A549 (cell line): ENCODE data around the gene ZNF428. TPM values are rescaled to one million over a fixed set of nuclear protein-coding genes. Genes with fewer than 3 reads are reported as not detected.
A peak's percentile ranks its signal among the peaks of the same experiment; 100 is the strongest.

Experiments
- ATAC-seq, 2 experiments: fragments of 200-7000 bp in 1 of 2; fragments of >200 bp in 1 of 2; cut with Nextera tagmentation in 1 of 2; cut with Tn5 transposase in 1 of 2; 3 replicates each; pipeline versions ENCODE4 v1.8.0 to v1.9.1; 2018 to 2020; ENCODE audit warnings: mild to moderate bottlenecking in 1 of 2, moderate library complexity in 1 of 2
- CTCF ChIA-PET: fragments of 300-600 bp; sonication (Branson Sonifier 250); formaldehyde crosslinking; extraction: SDS; loops from one replicate; lab custom pipeline; 2021; ENCODE audit warnings: antibody characterized with exemption, inconsistent platforms; lab: Yijun Ruan, JAX
- POLR2A ChIA-PET: fragments of 350-600 bp; formaldehyde crosslinking; extraction: SDS; loops from one replicate; lab custom pipeline; 2021; ENCODE audit warnings: antibody characterized with exemption, inconsistent platforms; lab: Yijun Ruan, JAX
- DNase-seq, 2 experiments: peaks; one replicate each; pipeline versions ENCODE4 v3.0.0 to v3.0.0-alpha.2; 2011 to 2016; ENCODE audit warnings: low read depth in 1 of 2, low spot score in 1 of 2
- FAIRE-seq: peaks from 2 replicates; lab custom pipeline; 2011; peaks lifted over from hg19 to GRCh38; lab: Jason Lieb, UNC
- H3K27ac ChIP-seq, 2 experiments: fragments of >200 bp; sonication (Bioruptor Twin); formaldehyde crosslinking; 3 replicates each; pipeline ENCODE4 v1.5.1; 2016 to 2017
- H3K4me1 ChIP-seq: fragments of >200 bp; sonication (Bioruptor Twin); formaldehyde crosslinking; 3 replicates; pipeline ENCODE4 v1.6.1; 2016
- H3K4me2 ChIP-seq: fragments of >200 bp; sonication (Bioruptor Twin); formaldehyde crosslinking; 3 replicates; pipeline ENCODE4 v1.6.1; 2016
- H3K4me3 ChIP-seq: fragments of >200 bp; sonication (Bioruptor Twin); formaldehyde crosslinking; 3 replicates; pipeline ENCODE4 v1.5.1; 2016
- H3K9me3 ChIP-seq: fragments of >200 bp; sonication (Bioruptor Twin); formaldehyde crosslinking; 3 replicates; pipeline ENCODE4 v1.6.1; 2016
- CBX2 ChIP-seq: fragments of 200-600 bp; sonication (generic); IDR thresholded peaks from 2 replicates; pipeline ENCODE4 v1.6.1; 2016; ENCODE audit warnings: low read depth, mild to moderate bottlenecking, borderline replicate concordance
- CEBPB ChIP-seq, 2 experiments: fragments of >200 bp in 1 of 2; sonication (Bioruptor Twin) in 1 of 2; formaldehyde crosslinking in 1 of 2; IDR thresholded peaks; 2 replicates each; pipeline ENCODE4 v1.6.1; 2012 to 2016
- CHD4 ChIP-seq: fragments of 200-600 bp; sonication (generic); IDR thresholded peaks from 2 replicates; pipeline ENCODE4 v1.6.1; 2016; ENCODE audit warnings: antibody characterized with exemption, mild to moderate bottlenecking, borderline replicate concordance
- E2F6 ChIP-seq: IDR thresholded peaks from 2 replicates; pipeline ENCODE4 v1.6.1; 2012; ENCODE audit warnings: low read depth, borderline replicate concordance
- EHMT2 ChIP-seq: fragments of 200-600 bp; sonication (generic); IDR thresholded peaks from 2 replicates; pipeline ENCODE4 v1.6.1; 2016; ENCODE audit warnings: antibody characterized with exemption, low read depth, mild to moderate bottlenecking, moderate library complexity
- GATA3 ChIP-seq: IDR thresholded peaks from 2 replicates; pipeline ENCODE4 v1.6.1; 2012; ENCODE audit warnings: borderline replicate concordance
- HDAC2 ChIP-seq: fragments of 200-600 bp; sonication (generic); IDR thresholded peaks from 2 replicates; pipeline ENCODE4 v1.6.1; 2016
- HOXB13 ChIP-seq: fragments of 250-450 bp; sonication (Bioruptor Pico); IDR thresholded peaks from 2 replicates; pipeline ENCODE4 v1.5.0; 2020; ENCODE audit warnings: low read depth, mild to moderate bottlenecking, moderate library complexity
- HOXB5 ChIP-seq: fragments of 250-450 bp; sonication (Bioruptor Pico); IDR thresholded peaks from 2 replicates; pipeline ENCODE4 v1.5.0; 2020; ENCODE audit warnings: mild to moderate bottlenecking, moderate library complexity
- JUN ChIP-seq, 2 experiments: fragments of >200 bp; sonication (Bioruptor Twin); formaldehyde crosslinking; IDR thresholded peaks; 2 replicates in 1 of 2; 3 replicates in 1 of 2; pipeline ENCODE4 v1.6.1; 2016 to 2017
- KDM5A ChIP-seq: fragments of 200-600 bp; sonication (generic); IDR thresholded peaks from 2 replicates; pipeline ENCODE4 v1.6.1; 2016; ENCODE audit warnings: antibody characterized with exemption, mild to moderate bottlenecking
- MAFK ChIP-seq: fragments of 450-650 bp; IDR thresholded peaks from 2 replicates; pipeline ENCODE4 v1.6.1; 2014; ENCODE audit not compliant: partially characterized antibody
- MAZ ChIP-seq: fragments of 150-350 bp; IDR thresholded peaks from 2 replicates; pipeline ENCODE4 v1.6.1; 2014; ENCODE audit warnings: antibody characterized with exemption, low read depth, low read length, borderline replicate concordance
- NR3C1 ChIP-seq: fragments of >200 bp; sonication (Bioruptor Twin); formaldehyde crosslinking; IDR thresholded peaks from 3 replicates; pipeline ENCODE4 v1.6.1; 2017
- PBX3 ChIP-seq: IDR thresholded peaks from 2 replicates; pipeline ENCODE4 v1.6.1; 2012
- PHF8 ChIP-seq: fragments of 200-600 bp; sonication (generic); IDR thresholded peaks from 2 replicates; pipeline ENCODE4 v1.6.1; 2016; ENCODE audit warnings: low read depth, mild to moderate bottlenecking, antibody characterized with exemption, moderate library complexity, borderline replicate concordance
- POLR2A ChIP-seq: IDR thresholded peaks from 2 replicates; pipeline ENCODE4 v1.6.1; 2012; ENCODE audit warnings: mild to moderate bottlenecking, low read length
- RAD21 ChIP-seq, 2 experiments: fragments of >200 bp in 1 of 2; sonication (Bioruptor Twin) in 1 of 2; formaldehyde crosslinking in 1 of 2; IDR thresholded peaks in 1 of 2; conservative IDR thresholded peaks in 1 of 2; 2 replicates in 1 of 2; 3 replicates in 1 of 2; pipeline ENCODE4 v1.6.1; 2012 to 2018; ENCODE audit warnings: inconsistent platforms in 1 of 2
- RFX5 ChIP-seq: fragments of 450-650 bp; IDR thresholded peaks from 2 replicates; pipeline ENCODE4 v1.7.1; 2014; ENCODE audit warnings: antibody characterized with exemption, mild to moderate bottlenecking, moderate library complexity
- SMC3 ChIP-seq: fragments of >200 bp; sonication (Bioruptor Twin); formaldehyde crosslinking; IDR thresholded peaks from 3 replicates; pipeline ENCODE4 v1.6.1; 2018; ENCODE audit warnings: inconsistent platforms
- TFCP2L1 ChIP-seq: fragments of 250-450 bp; sonication (Bioruptor Pico); IDR thresholded peaks from 2 replicates; pipeline ENCODE4 v1.5.0; 2021; ENCODE audit warnings: mild to moderate bottlenecking
- TP53 ChIP-seq: fragments of 250-450 bp; sonication (Bioruptor Pico); IDR thresholded peaks from 2 replicates; pipeline ENCODE4 v1.5.0; 2021; ENCODE audit warnings: mild to moderate bottlenecking, moderate library complexity
- ZC3H11A ChIP-seq: fragments of 450-650 bp; IDR thresholded peaks from 2 replicates; pipeline ENCODE4 v1.6.1; 2014; ENCODE audit warnings: antibody characterized with exemption, mild to moderate bottlenecking
- ZNF302 ChIP-seq: fragments of 250-450 bp; sonication (Bioruptor Pico); IDR thresholded peaks from 2 replicates; pipeline ENCODE4 v1.9.0; 2021; ENCODE audit warnings: inconsistent platforms, mild to moderate bottlenecking, moderate library complexity
- WGBS: methylation state at CpG from one replicate; pipeline ENCODE4 v1.1.6; 2017; ENCODE audit errors: missing lambda C conversion rate; 5-methylcytosine and 5-hydroxymethylcytosine counted together
- polyA minus RNA-seq: library from RNA; depleted of rRNA, polyadenylated mRNA; stranded (reverse); fragments of >200 nt; gene quantifications from 2 replicates; pipeline ENCODE4 v1.2.3, GENCODE V29; 2011; rRNA and poly(A)+ RNA removed
- polyA plus RNA-seq, 4 experiments: library from polyadenylated mRNA; depleted of rRNA in 3 of 4; stranded (reverse); fragments of >200 nt; fragmentation: RNase III in 1 of 4; extraction: RNeasy Plus Mini Kit Qiagen cat#74134 plus additional on column Dnase treatment in 1 of 4; gene quantifications; 2 replicates in 3 of 4; 3 replicates in 1 of 4; pipeline ENCODE4 v1.2.3, GENCODE V29; 2011 to 2017
- TF ChIP-seq, protein P1 (sequence below): fragments of 250-450 bp; sonication (Bioruptor Pico); IDR thresholded peaks from 2 replicates; pipeline ENCODE4 v1.5.0; 2020; ENCODE audit warnings: low read depth, mild to moderate bottlenecking, moderate library complexity
- TF ChIP-seq, protein P2 (sequence below): fragments of >200 bp; sonication (Bioruptor Twin); formaldehyde crosslinking; IDR thresholded peaks from 3 replicates; pipeline ENCODE4 v1.5.1; 2016
- TF ChIP-seq, protein P3 (sequence below): fragments of >200 bp; sonication (Bioruptor Twin); formaldehyde crosslinking; IDR thresholded peaks from 3 replicates; pipeline ENCODE4 v1.6.1; 2016
- TF ChIP-seq, protein P4 (sequence below): IDR thresholded peaks from 2 replicates; pipeline ENCODE4 v1.6.1; 2012

The ZNF428 gene, protein sequence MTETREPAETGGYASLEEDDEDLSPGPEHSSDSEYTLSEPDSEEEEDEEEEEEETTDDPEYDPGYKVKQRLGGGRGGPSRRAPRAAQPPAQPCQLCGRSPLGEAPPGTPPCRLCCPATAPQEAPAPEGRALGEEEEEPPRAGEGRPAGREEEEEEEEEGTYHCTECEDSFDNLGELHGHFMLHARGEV
- polyA plus RNA-seq (2011; rRNA removed) (19.3 and 22.9 TPM in 2 replicates), polyA plus RNA-seq (2017; fragmentation: RNase III; extraction: RNeasy Plus Mini Kit Qiagen cat#74134 plus additional on column Dnase treatment) (47.7 to 58.5 TPM (median 52.4 TPM) in 3 replicates), polyA minus RNA-seq (4.5 and 6.1 TPM in 2 replicates)
- 56.2 and 66.0 TPM in 2 replicates for polyA plus RNA-seq (2012; cell fraction: cytosol; rRNA removed)
- polyA plus RNA-seq (2012; cell fraction: nucleus; rRNA removed): 26.1 and 30.9 TPM in 2 replicates

GRCh38 chr19:43619262-43620060 lies at the start of gene ZNF428:
Gene ZNF428, minus strand, starts transcription at chr19:43619629. Its CDS starts 5,325 bp downstream, at chr19:43614304.
- ChIA-PET CTCF (no interaction called here), POLR2A (interaction anchor here (1.1 kb wide), 1 partner anchor 49 kb away, joined by 3 read pairs; no protein-coding TSS in a partner anchor)
- DNase-seq (peak; percentile 91), ATAC-seq (peak; percentile 89 to 97), FAIRE-seq (peak; percentile 80)
- H3K4me3 ChIP-seq: peak within 1 kb of the TSS; percentile 65
- H3K4me2 ChIP-seq: peak within 1 kb of the TSS; percentile 92
- H3K4me1 ChIP-seq: peaks cover 12% of the 10 kb centered on the region
- WGBS: 5% methylated on average over 60 of the region's 81 CpGs
- no peaks in the 10 kb centered on the region for H3K9me3 ChIP-seq
- peak within 1 kb of the TSS; percentile 86 to 94 for H3K27ac ChIP-seq
- TF ChIP-seq TP53 (CRISPR knock-in tag) (peak; percentile 90; the same call in 1 of the 2 replicates), ZNF302 (CRISPR knock-in tag) (no peak), CEBPB (IDR thresholded peaks at IDR 0.05) (no peak), RFX5 (0 out of 2 replicates have a peak, but pooled peaks have one; percentile 13), HDAC2 (no peak), CHD4 (no peak), RAD21 (conservative IDR thresholded peaks at IDR 0.05 in 1 of 2, IDR thresholded peaks at IDR 0.05 in 1 of 2) (no peak; a peak in 1 of 5 replicates), JUN (IDR thresholded peaks at IDR 0.05) (peak; percentile 90 to 96), POLR2A (peak; percentile 83), CBX2 (no peak), E2F6 (peak; percentile 96), GATA3 (peak; percentile 28; the same call in 1 of the 2 replicates), HOXB13 (CRISPR knock-in tag) (0 out of 2 replicates have a peak, but pooled peaks have one; percentile 12), EHMT2 (no peak), PBX3 (peak; percentile 29; the same call in 1 of the 2 replicates), KDM5A (no peak), NR3C1 (no peak), ZC3H11A (no peak), SMC3 (no peak), MAZ (0 out of 2 replicates have a peak, but pooled peaks have one; percentile 9), TFCP2L1 (CRISPR knock-in tag) (0 out of 2 replicates have a peak, but pooled peaks have one; percentile 53), MAFK (no peak), PHF8 (peak; percentile 87), HOXB5 (CRISPR knock-in tag) (peak; percentile 14)
- TF ChIP-seq, protein P1, sequence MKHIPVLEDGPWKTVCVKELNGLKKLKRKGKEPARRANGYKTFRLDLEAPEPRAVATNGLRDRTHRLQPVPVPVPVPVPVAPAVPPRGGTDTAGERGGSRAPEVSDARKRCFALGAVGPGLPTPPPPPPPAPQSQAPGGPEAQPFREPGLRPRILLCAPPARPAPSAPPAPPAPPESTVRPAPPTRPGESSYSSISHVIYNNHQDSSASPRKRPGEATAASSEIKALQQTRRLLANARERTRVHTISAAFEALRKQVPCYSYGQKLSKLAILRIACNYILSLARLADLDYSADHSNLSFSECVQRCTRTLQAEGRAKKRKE (CRISPR knock-in tag): no peak
- TF ChIP-seq, protein P2, sequence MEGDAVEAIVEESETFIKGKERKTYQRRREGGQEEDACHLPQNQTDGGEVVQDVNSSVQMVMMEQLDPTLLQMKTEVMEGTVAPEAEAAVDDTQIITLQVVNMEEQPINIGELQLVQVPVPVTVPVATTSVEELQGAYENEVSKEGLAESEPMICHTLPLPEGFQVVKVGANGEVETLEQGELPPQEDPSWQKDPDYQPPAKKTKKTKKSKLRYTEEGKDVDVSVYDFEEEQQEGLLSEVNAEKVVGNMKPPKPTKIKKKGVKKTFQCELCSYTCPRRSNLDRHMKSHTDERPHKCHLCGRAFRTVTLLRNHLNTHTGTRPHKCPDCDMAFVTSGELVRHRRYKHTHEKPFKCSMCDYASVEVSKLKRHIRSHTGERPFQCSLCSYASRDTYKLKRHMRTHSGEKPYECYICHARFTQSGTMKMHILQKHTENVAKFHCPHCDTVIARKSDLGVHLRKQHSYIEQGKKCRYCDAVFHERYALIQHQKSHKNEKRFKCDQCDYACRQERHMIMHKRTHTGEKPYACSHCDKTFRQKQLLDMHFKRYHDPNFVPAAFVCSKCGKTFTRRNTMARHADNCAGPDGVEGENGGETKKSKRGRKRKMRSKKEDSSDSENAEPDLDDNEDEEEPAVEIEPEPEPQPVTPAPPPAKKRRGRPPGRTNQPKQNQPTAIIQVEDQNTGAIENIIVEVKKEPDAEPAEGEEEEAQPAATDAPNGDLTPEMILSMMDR: no peak
- TF ChIP-seq, protein P3, sequence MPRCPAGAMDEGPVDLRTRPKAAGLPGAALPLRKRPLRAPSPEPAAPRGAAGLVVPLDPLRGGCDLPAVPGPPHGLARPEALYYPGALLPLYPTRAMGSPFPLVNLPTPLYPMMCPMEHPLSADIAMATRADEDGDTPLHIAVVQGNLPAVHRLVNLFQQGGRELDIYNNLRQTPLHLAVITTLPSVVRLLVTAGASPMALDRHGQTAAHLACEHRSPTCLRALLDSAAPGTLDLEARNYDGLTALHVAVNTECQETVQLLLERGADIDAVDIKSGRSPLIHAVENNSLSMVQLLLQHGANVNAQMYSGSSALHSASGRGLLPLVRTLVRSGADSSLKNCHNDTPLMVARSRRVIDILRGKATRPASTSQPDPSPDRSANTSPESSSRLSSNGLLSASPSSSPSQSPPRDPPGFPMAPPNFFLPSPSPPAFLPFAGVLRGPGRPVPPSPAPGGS: peak; percentile 64; the same call in 2 of the 3 replicates
- TF ChIP-seq, protein P4, sequence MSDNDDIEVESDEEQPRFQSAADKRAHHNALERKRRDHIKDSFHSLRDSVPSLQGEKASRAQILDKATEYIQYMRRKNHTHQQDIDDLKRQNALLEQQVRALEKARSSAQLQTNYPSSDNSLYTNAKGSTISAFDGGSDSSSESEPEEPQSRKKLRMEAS: peak; percentile 95
